Suppressor macrophage (primary cell): ENCODE results near the gene USP14.

ENCODE experiments used
- DNase-seq, 4 experiments: peaks; one replicate each; pipeline ENCODE4 v3.0.0-alpha.2; 2020 to 2022

The USP14 gene

DNA sequence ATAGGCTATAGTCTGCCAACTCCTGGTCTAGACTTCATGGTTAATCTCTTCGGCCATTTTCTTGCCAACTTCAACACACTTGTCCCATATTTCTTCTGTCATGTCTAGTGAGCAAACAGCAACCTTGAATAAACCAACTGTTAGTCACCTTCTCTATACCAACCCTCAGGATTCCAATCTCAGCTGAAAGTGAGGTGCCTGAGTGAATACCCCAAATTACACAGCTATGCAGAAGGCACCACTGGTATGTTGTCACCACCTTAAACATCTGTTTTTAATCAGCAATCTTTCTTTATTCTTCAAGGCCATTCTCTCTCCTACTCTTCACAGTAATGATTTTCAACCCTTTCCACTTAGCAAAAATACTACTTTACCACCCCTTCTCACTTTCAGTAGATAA lies 70.2 kb downstream of the USP14 start:
- no peak for DNase-seq

DNA sequence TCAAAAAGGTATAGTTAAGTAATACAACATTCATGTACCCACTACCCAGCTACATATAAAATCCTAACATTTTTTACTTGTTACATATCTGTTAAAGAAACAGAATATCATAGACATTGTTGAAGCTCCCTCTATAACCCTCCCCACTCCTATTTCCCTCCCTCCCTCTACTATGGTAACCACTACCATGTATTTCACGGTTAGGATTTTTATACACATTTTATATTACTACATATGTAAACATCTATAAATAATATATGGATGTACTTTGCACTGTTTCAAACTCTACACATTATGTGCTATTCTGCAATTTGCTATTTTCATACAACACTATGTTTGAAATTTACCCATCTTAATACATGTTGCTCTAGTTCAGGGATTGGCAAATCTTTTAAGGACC lies 73.2 kb downstream of the USP14 start:
- DNase-seq: no peak

GRCh38 chr18:240175-240574 lies 81.8 kb downstream of the USP14 start:
- no peak for DNase-seq

- no peak for DNase-seq
These were observed 87.0 kb downstream of the USP14 start for GRCh38 chr18:245282-245847.

- no peak for DNase-seq
These were observed 89.7 kb downstream of the USP14 start for GRCh38 chr18:248053-248452.

GRCh38 chr18:250685-251084 lies 92.3 kb downstream of the USP14 start:
- DNase-seq: peak in 1 of 4 experiments; percentile 2

GRCh38 chr18:251572-251971 lies 93.2 kb downstream of the USP14 start:
- DNase-seq: no peak

GRCh38 chr18:253121-253520 lies 94.8 kb downstream of the USP14 start:
- no peak for DNase-seq

- no peak for DNase-seq
These were observed 96.8 kb downstream of the USP14 start for GRCh38 chr18:255171-255570.

DNA sequence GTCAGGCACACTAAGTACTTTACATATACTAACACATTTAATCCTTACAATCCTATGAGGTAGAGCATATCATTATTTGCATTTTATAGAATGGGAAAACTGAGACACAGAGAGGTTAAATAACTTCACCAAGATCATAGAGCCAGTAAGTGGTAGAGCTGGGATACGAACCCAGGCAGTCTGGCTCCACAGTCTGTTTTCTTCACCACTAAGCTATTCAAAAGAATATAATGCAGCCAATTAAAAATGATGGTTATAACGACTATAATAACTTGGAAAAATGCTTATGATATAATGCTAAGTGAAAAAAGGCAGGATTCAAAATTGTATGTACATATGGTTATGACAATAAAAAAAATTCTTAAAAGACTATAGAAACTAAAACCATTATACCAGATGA lies 102.2 kb downstream of the USP14 start:
- no peak for DNase-seq

DNA sequence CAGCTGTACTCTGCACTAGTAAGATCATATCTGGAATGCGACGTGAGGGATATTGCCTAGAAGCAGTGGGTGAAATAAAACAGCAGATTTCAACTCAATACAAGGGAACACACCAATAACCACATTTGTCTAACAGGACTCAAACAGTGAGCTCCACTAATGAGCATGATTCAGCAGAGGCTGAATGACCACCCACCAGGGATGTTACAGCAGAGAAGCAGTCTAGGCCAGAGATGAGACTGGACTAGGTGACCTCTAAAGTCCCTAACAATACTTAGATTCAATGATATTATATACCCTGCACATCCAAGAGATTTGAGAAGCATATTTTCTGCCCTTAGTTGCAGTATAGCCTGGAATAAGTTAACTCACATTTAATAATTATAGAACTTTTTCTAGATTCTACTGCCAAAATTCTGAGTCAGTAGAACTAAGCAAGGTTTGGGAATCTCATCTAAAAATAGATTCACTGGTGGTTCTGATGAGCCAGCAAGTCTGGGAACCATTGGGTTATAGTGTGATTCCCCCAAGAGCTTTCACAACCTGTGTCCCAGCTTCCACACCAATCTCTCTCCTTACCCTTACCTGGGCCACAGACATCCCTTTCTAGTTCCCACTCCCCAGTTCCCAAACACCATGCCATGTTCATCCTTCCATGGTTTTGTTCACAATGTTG lies 103.2 kb downstream of the USP14 start:
- no peak for DNase-seq
